ENCODE results near the gene CCDC124. TPM values are rescaled to one million over a fixed set of nuclear protein-coding genes. Genes with fewer than 3 reads are reported as not detected.

The CCDC124 gene
- total RNA-seq, 1 donor from 2014 or later, result 97.3 TPM

GRCh38 chr19:17920527-17920926 lies 12.3 kb upstream of the CCDC124 start:
- H2AFZ ChIP-seq (ENCODE audit: low read depth, low read length), result no peak overlapping the region
- Mint-ChIP-seq H3K27me3 (ENCODE audit: low read depth, unreplicated experiment) (peaks cover 7% of the 10 kb centered on the region), H3K9me3 (ENCODE audit: unreplicated experiment) (peaks cover 4% of the 10 kb centered on the region), H3K27ac (ENCODE audit: unreplicated experiment) (no peak overlapping the region), H3K4me1 (ENCODE audit: low read depth, unreplicated experiment) (no peaks in the 10 kb centered on the region), H3K36me3 (ENCODE audit: low read depth, unreplicated experiment) (no peaks in the 10 kb centered on the region), H3K4me3 (ENCODE audit: unreplicated experiment) (no peak overlapping the region)
- H3K79me2 ChIP-seq (ENCODE audit: insufficient read depth, low read length), result no peaks in the 10 kb centered on the region
- H3K9ac ChIP-seq (ENCODE audit: low read length), result no peak overlapping the region
- no peak overlapping the region for H3K4me2 ChIP-seq (ENCODE audit: low read length)
- no peaks in the 10 kb centered on the region for H4K20me1 ChIP-seq (ENCODE audit: insufficient read depth, low read length)
- H3K4me1 ChIP-seq (ENCODE audit: insufficient read depth, low read length), result no peaks in the 10 kb centered on the region
- FAIRE-seq, result no peak
- no peak for DNase-seq (ENCODE audit: low read depth)
- H3K36me3 ChIP-seq (ENCODE audit: insufficient read depth, low read length), result no peaks in the 10 kb centered on the region
- H3K9me3 ChIP-seq (ENCODE audit: insufficient read depth, low read depth, low read length), result no peaks in the 10 kb centered on the region
- H3K27me3 ChIP-seq (ENCODE audit: insufficient read depth, low read length), result no peaks in the 10 kb centered on the region
- no peak overlapping the region for H3K4me3 ChIP-seq (ENCODE audit: insufficient read depth, low read depth, low read length)
- H3K27ac ChIP-seq (ENCODE audit: low read depth, low read length), result no peak overlapping the region
- TF ChIP-seq CTCF (IDR thresholded peaks at IDR 0.05; ENCODE audit: insufficient read depth, low read depth, low read length), result no peak
- no peak for TF ChIP-seq EZH2 (IDR thresholded peaks at IDR 0.05; ENCODE audit: insufficient read depth, low read length)

- Histone ChIP-seq H3K27me3 (ENCODE audit: insufficient read depth, low read length) (no peaks in the 10 kb centered on the region), H3K4me3 (ENCODE audit: insufficient read depth, low read depth, low read length) (no peak overlapping the region), H3K79me2 (ENCODE audit: insufficient read depth, low read length) (no peaks in the 10 kb centered on the region), H3K9ac (ENCODE audit: low read length) (no peak overlapping the region), H4K20me1 (ENCODE audit: insufficient read depth, low read length) (no peaks in the 10 kb centered on the region), H2AFZ (ENCODE audit: low read depth, low read length) (no peak overlapping the region), H3K4me1 (ENCODE audit: insufficient read depth, low read length) (no peaks in the 10 kb centered on the region), H3K27ac (ENCODE audit: low read depth, low read length) (no peak overlapping the region), H3K9me3 (ENCODE audit: insufficient read depth, low read depth, low read length) (no peaks in the 10 kb centered on the region), H3K36me3 (ENCODE audit: insufficient read depth, low read length) (no peaks in the 10 kb centered on the region), H3K4me2 (ENCODE audit: low read length) (no peak overlapping the region)
- peaks cover 6% of the 10 kb centered on the region for H3K27me3 Mint-ChIP-seq (ENCODE audit: low read depth, unreplicated experiment)
- H3K27ac Mint-ChIP-seq (ENCODE audit: unreplicated experiment), result no peak overlapping the region
- no peaks in the 10 kb centered on the region for H3K4me1 Mint-ChIP-seq (ENCODE audit: low read depth, unreplicated experiment)
- DNase-seq (ENCODE audit: low read depth) (no peak), FAIRE-seq (no peak)
- no peaks in the 10 kb centered on the region for H3K36me3 Mint-ChIP-seq (ENCODE audit: low read depth, unreplicated experiment)
- no peak for TF ChIP-seq CTCF (IDR thresholded peaks at IDR 0.05; ENCODE audit: insufficient read depth, low read depth, low read length)
- no peak for TF ChIP-seq EZH2 (IDR thresholded peaks at IDR 0.05; ENCODE audit: insufficient read depth, low read length)
- no peak overlapping the region for H3K4me3 Mint-ChIP-seq (ENCODE audit: unreplicated experiment)
- peaks cover 2% of the 10 kb centered on the region for H3K9me3 Mint-ChIP-seq (ENCODE audit: unreplicated experiment)
Observed at GRCh38 chr19:17922138-17922537, 10.7 kb upstream of the CCDC124 start.

GRCh38 chr19:17926044-17926443 lies 6.8 kb upstream of the CCDC124 start:
- Histone ChIP-seq H3K9ac (ENCODE audit: low read length) (no peak overlapping the region), H2AFZ (ENCODE audit: low read depth, low read length) (no peak overlapping the region), H3K4me2 (ENCODE audit: low read length) (no peak overlapping the region), H3K36me3 (ENCODE audit: insufficient read depth, low read length) (no peaks in the 10 kb centered on the region), H3K27ac (ENCODE audit: low read depth, low read length) (no peak overlapping the region), H3K79me2 (ENCODE audit: insufficient read depth, low read length) (no peaks in the 10 kb centered on the region), H3K9me3 (ENCODE audit: insufficient read depth, low read depth, low read length) (no peaks in the 10 kb centered on the region), H4K20me1 (ENCODE audit: insufficient read depth, low read length) (no peaks in the 10 kb centered on the region), H3K4me3 (ENCODE audit: insufficient read depth, low read depth, low read length) (no peak overlapping the region), H3K27me3 (ENCODE audit: insufficient read depth, low read length) (no peaks in the 10 kb centered on the region), H3K4me1 (ENCODE audit: insufficient read depth, low read length) (no peaks in the 10 kb centered on the region)
- Mint-ChIP-seq H3K4me3 (ENCODE audit: unreplicated experiment) (no peak overlapping the region), H3K27me3 (ENCODE audit: low read depth, unreplicated experiment) (peaks cover 15% of the 10 kb centered on the region), H3K9me3 (ENCODE audit: unreplicated experiment) (peaks cover 2% of the 10 kb centered on the region), H3K36me3 (ENCODE audit: low read depth, unreplicated experiment) (no peaks in the 10 kb centered on the region), H3K4me1 (ENCODE audit: low read depth, unreplicated experiment) (no peaks in the 10 kb centered on the region), H3K27ac (ENCODE audit: unreplicated experiment) (no peak overlapping the region)
- DNase-seq (ENCODE audit: low read depth) (no peak), FAIRE-seq (no peak)
- TF ChIP-seq EZH2 (IDR thresholded peaks at IDR 0.05; ENCODE audit: insufficient read depth, low read length) (no peak), CTCF (IDR thresholded peaks at IDR 0.05; ENCODE audit: insufficient read depth, low read depth, low read length) (no peak)
